NCI-H2081 treated with DMSO at 0.1 percent for 48 hours (cell line): ENCODE data around the gene CDK12.

ENCODE experiments used
- DNase-seq: peaks from one replicate; lab custom pipeline; 2025; lab: John Stamatoyannopoulos, UW

Gene CDK12

GRCh38 chr17:39581759-39582085 is 120.4 kb downstream of the CDK12 start:
- no peak for DNase-seq

GRCh38 chr17:39582658-39583057 is 121.4 kb downstream of the CDK12 start:
- no peak for DNase-seq
